ENCODE data around the gene DSCAML1.
"Not testable (repeated sequence)": the region's sequence is repeated elsewhere in the genome, so short reads cannot be mapped to it uniquely, and the experiment has no call there.

The DSCAML1 gene

DNA sequence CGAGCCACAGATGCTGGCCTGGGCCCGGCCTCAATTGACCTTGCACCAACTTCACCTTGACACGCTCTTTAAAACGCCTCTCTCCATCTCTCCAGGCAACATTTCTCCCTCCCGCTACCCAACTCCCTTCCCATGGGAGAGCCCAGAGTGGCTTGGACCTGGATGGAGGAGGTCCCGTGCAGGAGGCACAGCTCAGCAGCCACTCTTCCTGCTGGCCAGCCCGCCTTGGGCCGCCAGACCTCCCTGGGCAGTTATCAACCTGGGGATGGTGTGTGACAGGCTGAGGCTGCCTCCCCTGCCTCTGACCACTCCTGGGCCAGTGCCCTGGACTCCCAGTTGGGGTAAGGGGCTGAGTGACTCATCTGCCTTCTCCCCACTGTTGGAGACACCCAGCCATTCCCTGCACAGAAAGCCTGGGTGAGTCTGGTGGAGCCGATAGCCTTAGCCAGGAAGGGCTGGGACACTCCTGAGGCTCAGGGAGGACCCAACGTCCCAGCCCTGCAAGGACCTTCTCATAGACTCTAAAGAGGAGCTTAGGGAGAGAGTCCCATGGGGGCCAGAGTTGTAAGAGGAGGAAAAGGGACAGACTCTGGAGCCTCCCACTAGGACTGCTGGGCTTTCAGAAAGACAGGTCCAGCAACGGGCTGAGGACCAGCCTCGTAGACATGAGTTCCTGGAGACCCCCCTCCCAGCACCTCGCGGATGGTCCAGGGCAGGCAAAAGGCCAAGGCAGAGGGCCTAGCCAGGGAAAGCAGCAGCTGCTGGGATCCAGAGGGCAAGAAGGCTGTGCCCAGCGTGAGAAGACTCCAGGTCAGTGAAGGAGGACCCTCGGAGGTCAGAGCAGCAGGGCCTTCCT, 337.7 kb downstream of the DSCAML1 start:
- no peak for DNase-seq

DNA sequence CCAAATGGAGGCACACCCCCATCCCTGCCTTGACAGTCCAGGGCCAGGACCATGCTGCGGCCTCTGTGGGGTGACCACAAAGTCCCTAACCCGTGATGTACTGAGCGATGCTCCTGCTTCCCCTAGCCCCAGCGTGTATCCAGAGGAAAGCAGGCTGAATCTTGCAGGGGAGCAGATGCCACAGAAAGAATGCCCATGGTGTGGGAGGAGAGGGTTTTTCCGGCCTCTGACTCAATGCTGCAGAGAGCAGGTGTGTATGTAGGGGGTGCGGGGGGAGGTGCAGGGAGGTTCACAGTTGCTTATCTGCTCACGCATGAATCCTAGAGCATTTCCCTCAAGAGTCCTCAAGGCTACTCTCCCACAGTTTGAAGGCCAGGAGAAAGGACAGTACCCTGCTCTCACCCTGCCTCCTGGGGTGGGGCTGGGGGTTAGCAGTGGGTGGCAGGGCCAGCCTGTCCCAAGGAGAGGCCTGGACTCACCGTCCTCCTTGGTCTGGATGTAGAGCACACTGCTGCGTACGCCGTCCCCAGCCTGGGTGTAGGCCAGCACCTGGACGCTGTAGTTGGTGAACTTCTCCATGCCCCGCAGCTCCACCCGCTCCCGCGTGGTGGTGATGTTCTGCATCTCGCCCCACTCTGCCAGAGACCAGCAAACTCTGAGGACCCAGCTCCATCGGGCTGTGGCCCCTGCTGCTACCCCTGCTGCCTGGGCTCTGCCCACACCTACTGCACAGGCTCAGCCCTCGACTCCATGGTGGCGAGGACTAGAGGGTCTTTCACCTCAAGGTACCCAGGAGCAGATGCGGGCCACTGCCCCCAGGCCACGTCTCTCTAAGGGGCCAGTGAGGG, 338.5 kb downstream of the DSCAML1 start:
- DNase-seq = peak in 2 of 3 donors; percentile 6 to 12

DNA sequence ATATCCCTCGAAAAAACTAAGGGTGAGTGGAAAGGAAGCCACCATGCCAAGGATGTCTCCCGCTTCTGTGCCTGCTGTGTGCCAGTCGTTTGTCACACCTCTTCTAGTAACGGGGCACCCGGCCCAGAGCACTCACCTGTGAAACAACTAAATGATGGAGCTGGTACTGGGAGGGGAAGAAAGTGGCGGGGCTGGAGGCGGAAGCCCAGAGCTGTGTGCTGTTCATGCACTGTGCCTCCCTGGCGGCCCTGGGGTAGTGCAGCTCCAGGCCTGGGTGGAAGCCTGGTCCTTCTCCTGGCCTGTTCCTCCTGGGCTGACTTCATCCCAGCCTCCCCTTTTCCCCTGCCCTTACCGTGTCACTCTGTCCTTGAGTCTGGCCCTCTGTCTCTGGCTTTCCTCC, 339.2 kb downstream of the DSCAML1 start:
- DNase-seq = no peak

DNA sequence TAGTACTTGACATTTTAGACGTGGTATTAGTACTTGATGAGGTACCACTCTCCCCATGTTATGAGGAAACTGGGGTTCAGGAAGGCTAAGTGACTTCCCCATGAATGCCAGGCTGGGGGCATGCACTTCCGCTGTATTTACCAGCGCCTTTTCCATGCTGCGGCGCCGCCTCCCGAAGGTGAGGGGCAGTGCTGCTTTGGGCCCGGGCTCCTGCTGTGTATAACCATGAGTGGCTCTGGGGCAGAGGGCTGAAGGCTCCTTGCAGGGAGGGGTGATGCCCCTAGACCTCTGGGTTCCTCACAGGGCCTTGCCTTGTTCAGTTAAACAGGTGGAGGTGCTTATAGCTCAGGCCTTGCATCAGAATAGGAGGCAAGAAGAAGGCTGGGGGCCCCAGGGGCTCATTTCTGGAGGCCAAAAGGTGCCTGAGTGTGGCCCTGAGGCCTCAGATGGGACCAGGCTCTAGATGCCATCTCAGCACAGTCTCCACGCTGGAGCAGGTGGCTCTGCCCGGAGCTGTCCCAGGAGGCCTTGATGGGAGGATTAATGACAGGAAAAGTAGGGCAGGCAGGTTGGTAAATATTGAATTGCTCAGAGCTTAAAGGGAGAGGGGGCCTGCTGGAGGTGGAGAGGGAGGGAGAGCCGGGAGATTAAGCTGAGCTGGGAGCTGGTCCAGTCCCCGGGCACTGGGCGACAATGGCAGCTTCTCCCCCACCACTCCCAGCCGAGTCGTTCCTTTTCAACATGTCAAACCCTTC, 339.8 kb downstream of the DSCAML1 start:
- no peak for DNase-seq

DNA sequence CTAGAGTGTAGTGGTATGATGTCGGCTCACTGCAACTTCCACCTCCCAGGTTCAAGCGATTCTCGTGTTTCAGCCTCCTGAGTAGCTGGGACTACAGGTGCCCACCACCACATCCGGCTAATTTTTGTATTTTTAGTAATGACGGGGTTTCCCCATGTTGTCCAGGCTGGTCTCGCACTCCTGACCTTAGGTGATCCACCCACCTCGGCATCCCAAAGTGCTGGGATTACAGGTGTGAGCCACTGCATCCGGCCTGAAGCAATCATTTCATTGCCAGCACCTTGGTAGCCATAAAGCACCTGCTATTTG, 340.3 kb downstream of the DSCAML1 start:
- DNase-seq = not testable (repeated sequence)

DNA sequence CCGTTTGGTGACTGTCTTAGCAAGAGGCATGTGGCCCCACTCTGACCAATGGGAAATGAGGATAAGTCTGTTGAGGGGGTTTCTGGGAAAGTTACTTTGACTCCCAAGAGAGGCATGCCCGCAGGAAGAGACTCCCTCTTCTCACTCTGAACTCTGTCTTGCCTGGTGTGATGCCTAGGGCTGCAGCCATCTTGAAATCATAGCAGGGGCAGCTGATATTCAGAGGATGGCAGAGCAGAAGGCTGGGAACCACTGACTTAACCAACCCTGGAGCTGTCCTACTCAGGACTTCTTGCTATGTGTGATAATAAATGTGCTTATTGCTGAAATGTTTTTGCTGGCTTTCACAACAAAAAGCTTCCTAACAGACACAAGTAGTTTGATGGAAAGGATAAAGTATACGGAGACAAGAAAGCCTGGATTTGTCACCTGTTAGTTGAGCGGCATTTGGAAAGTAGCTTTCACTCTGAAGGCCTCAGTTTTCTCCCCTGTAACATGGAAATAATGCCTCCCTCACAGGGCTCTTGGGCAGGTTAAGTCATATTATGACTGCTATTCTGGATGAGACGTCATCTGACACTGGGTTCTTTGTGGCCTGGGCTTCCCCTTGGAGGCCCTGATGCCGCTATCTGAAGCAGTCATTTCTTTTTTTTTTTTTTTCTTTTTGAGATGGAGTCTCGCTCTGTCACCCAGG, 340.8 kb downstream of the DSCAML1 start:
- DNase-seq = peak; percentile 16 to 22 (median 20)

DNA sequence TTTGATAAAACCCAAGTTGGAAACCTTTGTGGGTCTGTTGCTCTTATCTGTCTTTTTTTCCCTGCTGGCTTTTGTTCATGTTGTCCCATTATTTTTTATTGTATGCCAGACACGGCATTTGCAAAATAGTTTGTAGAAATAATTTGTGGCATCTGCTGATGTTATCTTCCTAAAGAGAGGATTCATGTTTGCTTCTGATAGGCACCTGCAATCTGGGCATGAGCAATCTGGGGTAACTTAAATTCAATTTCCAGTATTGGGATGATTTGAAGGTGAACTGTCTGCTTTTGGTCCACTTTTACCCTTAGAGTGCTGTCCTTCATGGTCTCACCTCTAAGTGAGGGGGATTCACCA, 342.5 kb downstream of the DSCAML1 start:
- DNase-seq = no peak

DNA sequence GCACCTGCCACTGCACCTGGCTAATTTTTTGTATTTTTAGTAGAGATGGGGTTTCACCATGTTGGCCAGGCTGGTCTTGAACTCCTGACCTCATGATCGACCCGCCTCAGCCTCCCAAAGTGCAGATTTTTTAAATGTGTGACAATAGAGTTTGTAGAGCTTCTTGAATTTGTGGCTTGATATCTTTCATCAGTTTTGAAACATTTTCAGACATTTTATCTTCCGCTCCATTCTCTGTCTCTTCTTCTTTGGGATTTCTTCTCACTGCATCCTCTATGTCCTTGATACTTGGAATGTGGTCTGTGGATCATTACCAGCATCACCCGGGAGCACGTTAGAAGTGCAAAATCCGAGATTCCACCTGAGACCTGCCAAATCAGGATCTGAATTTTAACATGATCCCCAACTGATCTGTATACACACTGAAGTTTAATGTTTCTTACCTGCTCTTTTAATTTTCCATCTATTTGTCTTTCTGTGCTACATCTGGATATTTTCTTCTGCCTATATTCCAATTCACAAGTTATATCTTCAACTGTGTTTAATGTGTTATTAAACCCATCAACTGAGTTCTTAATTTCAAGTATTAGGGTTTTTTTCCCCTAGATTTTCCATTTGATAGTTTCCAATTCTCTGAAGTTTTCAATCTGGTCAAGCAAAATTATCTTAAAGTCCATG, 343.0 kb downstream of the DSCAML1 start:
- DNase-seq = no peak

DNA sequence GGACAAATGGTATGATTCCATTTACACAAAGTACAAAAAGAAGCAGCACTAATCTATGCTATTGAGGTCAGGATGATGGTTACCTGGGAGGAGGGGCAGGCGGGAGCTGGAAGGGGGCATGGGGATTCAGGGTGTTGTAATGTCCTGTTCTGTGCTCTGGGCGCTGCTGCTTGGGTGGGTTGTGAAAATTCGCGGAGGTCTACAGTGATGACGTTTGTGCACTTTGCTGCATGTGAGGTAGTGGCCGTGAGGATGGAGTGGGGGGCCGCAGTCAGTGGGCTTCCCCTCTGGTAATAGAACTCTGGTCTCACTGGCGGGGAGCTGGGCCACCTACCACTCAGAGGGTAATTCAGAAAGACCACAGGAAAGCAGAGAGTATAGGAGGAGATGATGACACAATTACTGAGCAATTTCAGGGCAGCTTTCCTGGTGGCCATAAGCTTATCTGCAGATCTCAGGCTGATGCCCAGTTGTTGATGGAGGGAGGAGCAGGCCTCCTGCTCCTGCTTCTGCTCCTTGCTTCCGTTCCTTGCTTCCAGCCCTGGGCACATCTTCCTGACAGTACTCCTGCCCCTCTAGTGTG, 347.8 kb downstream of the DSCAML1 start:
- DNase-seq = no peak

DNA sequence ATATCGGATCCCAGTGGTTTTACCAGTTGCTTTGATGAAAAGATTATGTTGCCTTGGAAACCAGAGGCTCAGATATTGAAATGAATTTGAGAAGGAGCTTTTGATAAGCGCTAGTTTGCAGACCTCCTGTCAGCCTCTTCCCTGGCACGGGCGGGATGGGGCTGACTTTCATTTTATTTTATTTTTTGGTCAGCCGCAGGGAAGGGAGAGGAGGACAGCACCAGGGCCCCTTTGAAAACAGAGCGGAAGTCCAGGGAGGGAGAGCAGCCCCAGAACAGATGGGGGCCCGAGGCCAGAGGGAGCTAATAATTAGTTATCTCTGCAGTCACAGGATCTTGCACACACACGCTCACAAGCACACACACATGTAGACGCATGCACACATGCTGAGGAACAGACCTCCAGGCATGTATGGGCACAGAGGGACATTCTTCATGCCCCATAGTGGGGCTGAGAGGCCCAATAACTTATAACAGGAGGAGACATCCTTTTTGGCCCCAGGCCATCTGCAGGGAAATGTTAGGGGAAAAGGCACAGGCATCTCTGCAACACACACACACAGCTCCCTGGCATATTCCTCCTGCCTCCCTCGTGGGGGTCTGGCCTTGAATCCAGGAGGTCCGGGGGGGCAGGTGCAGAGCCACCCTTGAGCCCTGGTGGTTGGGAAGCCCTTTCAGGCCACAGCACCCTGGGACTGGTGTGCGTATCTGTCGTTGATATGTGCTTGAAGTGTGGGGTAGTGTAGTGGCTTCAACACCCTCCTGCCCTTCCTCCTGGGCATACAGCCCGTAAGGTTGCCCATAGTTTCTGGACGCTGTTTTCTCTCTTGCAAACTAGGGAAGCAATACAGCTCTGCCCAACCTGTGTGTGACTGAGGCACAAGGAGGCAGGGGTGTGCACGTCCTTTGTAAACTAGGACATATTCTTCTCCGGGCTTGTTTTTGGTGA, 352.0 kb downstream of the DSCAML1 start:
- DNase-seq = no peak

DNA sequence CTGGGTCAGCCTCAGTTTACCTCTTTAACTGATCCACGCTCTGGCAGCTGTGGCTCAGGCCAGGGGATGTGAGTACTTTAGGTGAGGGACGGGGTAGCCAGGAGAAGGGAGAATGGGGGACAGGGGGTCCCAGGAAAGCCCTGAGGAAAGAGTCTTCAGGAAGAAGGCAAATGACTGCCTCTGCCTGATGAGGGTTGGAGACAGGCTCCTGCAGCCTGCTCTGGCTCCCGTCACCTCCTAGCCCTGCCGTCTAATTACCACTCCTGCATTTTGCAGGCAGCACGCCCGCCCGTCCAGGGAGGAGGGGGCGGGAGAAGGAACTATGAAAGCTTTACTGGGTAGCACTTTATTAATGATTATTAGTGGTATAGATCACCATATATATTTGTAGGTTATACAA, 352.8 kb downstream of the DSCAML1 start:
- DNase-seq = no peak

DNA sequence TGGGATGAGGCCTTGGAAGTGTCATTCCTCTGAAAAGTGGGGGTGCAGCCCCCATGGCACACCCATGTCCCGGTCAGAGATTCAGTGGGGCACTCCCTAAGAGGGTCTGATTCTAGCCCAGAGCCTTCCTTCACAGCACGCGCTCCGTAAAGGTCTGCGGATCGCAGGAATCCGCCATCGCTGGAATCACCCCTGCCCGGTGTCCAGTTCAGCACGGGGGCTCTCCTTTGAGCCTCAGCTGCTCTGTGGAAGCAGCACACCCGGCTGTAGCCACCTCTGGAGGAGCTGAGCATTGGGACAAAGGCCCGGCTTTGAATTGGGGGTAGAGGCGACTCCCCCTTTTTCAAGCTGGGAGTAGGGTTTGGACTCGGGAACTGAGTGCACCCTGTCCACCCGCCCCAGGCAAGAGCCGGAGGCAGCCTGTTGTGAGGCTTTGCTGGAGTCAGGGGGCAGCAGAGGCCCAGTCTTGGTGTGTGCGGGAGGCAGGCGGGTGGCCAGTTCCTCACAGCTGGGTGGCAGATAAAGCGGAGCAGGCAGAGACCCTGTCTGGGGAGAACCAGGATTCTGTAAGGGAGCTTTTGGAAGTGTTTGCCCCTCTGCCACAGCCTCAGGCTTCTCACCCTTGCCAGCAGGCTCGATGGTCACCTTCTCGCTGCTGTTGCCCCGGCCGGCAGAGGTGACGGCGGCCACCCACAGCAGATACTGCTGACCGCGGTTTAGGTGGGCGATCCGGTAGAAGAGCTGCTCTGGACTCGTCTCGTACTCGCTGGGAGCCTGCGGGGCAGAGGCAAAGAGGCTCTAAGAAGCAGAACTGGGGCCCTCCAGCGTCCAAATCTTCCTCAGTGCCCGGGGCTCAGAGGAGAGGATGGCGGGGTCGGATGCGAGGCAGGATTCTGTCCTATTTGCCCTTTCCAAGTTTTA, 353.5 kb downstream of the DSCAML1 start:
- DNase-seq = peak; percentile 55 to 79 (median 71)

DNA sequence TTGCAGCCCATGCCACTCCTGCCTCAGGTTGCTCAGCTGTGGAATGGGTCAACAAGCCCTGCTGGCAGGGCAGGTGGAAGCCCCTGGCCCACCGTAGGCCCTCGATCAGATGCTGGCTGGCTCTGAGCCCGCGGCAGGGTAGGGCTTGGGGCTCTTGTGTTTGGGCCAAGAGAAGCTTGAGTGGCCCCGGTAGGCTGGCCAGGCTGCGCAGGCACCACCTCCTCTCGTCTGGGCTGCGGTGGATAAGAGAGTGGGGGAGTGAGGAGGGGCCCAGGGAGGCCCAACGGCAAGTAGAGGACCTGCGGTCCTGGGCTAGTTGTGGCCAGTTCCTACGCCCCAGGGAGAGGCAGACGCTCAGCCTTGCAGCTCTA, 354.2 kb downstream of the DSCAML1 start:
- DNase-seq = no peak

DNA sequence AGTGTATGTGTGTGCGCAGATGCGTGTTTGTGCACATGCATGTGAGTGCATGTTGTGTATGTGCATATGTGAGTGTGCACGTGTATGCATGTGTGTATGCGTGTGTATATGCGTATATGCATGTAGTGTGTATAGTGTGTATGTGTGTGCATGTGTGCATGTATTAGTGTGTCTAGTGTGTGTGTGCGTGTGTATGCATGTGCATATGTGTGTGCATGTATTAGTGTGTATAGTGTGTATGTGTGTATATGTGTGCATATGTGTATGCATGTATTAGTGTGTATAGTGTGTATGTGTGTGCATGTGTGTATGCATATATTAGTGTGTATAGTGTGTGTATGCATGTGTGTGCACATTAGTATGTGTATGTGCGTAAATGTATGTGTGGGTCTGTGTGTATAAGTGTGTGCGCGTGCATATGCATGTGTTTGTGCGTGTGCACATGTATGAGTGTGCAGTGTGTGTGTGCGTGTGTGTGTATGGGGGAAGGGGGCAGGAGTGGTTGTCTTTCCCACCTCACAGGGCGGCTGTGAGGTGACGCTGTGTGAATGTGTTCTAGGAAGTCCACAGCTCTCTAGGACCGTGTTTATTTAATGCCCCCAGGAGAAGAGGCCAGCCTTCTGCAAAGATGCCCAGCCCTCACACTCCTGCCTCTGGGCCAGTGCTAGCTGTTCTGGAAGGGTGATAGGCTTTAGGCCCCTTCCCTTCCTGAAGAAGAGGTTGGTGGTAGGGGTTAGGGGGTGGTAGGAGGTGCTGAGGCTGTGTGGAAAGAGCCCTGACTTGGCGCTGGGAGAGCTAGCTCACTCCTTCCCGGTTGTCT, 354.8 kb downstream of the DSCAML1 start:
- DNase-seq = no peak

DNA sequence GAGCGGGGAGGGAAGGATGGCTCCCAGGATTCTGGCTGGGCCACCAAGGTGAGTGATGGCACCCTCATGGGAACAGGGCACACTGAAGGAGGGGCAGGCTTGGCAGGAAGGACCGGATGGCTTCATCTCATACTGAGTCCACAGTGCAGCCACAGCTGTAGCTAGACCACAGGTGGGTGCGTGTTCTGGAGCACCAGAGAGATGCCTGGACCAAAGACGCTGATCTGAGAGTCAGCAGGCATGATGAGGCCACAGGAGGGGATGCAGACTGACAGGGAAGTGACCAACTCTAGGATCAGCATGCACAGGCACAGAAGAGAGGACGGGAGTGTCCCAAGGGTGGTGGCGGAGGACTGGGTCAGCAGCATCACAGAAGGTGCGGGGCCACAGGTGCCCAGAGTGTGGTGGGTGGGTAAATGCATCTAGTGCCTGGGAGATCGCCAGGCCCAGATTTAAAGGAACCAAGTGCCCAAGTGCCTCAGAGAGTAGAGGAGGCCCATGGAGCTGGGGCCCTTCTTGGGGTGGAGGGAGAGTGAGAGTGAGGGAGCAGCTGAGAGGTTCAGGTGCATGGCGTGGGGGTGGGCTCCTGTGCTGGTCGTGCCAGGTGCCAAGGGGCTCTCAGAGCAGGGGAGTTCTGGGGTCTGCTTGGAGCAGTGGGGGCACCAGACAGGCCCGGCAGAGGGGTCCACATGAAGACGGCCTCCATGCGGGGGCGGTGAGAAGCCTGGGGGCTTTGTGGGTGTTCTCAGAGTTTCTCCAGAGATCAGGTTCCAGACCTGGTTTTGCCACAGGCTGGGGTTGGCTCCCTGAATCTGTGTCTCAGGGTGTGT, 355.7 kb downstream of the DSCAML1 start:
- no peak for DNase-seq

DNA sequence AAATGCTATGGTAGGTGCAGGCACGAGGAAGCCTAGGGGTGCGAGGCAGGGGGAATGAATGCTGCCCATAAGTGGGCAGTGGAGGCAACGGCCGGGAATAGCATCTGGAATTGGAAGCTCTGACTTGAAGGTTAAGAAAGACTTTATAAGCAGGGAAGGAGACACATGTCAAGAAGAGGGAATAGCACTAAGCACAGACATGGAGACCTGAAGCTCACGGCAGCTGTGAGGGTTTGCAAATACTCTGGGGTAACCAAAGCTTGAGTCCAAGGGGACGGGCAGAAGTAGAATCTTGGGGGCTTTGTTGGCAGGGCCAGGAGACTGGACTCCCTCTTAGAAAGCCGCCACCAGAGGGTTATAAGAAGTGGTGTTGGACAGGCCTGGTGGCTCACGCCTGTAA, 356.8 kb downstream of the DSCAML1 start:
- DNase-seq = no peak

DNA sequence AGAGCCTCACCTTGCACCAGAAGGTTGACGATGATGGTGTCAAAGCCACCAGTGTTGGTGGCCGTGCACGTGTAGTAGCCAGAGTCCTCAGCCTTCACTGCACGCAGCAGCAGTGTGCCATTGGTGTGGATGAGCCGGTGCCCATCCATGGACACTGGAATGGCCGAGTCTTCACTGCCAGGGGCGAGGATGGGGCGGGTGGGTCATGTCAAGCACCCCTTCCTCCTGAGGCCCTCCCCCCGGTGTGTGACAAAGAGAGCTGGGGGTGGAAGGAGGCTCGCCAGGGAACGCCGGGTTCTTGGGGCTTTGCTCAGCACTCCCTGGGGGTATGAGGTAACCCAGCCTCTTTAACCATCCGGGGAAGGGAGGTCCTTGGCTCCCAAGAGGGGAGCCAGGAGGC, 357.8 kb downstream of the DSCAML1 start:
- no peak for DNase-seq

Data from suppressor macrophage treated with lipopolysaccharide for 1 hour (primary cell).